ENCODE measurements around the gene TTC39B. TPM values are rescaled to one million over a fixed set of nuclear protein-coding genes. Genes with fewer than 3 reads are reported as not detected.

The TTC39B gene
- total RNA-seq (10 to 100 TPM in 1 of 2 donors, 1 to 10 TPM in 1; 2.4 to 11.7 TPM), polyA plus RNA-seq (1 to 10 TPM; 1.8 to 3.1 TPM)

GRCh38 chr9:15306757-15307522, at the start of gene TTC39B:
Gene TTC39B (minus strand): TSS chr9:15307216. CDS start chr9:15307125, 91 bp downstream.
- Histone ChIP-seq H3K9ac (ENCODE audit: low read depth in 1 of 2, low read length in 2 of 2) (peak within 1 kb of the TSS; percentile 69 to 73), H3K9me3 (ENCODE audit: control insufficient read depth in 4 of 4, low read length in 3 of 4) (no peaks in the 10 kb centered on the region), H3K27ac (ENCODE audit: low read depth in 1 of 2, low read length in 2 of 2) (peak within 1 kb of the TSS; percentile 62 to 84), H3K27me3 (ENCODE audit: control insufficient read depth in 4 of 4, insufficient read depth in 4 of 4, low read length in 3 of 4) (no peaks in the 10 kb centered on the region), H3K36me3 (ENCODE audit: control insufficient read depth in 4 of 4, insufficient read depth in 3 of 4, low read depth in 1 of 4, low read length in 3 of 4) (no peaks in the 10 kb centered on the region), H3K4me3 (ENCODE audit: low read depth in 1 of 3, low read length in 3 of 3) (peak within 1 kb of the TSS; percentile 88 to 97 (median 97)), H3K4me1 (ENCODE audit: control insufficient read depth in 4 of 4, insufficient read depth in 4 of 4, low read length in 3 of 4) (peaks cover 0 to 20% (median 14%) of the 10 kb centered on the region in 4 donors)
- WGBS, result under 1% methylated on average over 67 of the region's 67 CpGs
- TF ChIP-seq RAD21 (IDR thresholded peaks at IDR 0.05), result peak; percentile 42 to 60
- peak in 1 of 2 donors; percentile 19 for TF ChIP-seq RXRA (IDR thresholded peaks at IDR 0.05)
- peak; percentile 10 for TF ChIP-seq NR2F2 (IDR thresholded peaks at IDR 0.05)
- TF ChIP-seq HNF4A (conservative IDR thresholded peaks at IDR 0.05), result peak in 1 of 2 donors; percentile 8
- TF ChIP-seq JUND (IDR thresholded peaks at IDR 0.05), result no peak
- TF ChIP-seq TAF1 (conservative IDR thresholded peaks at IDR 0.05), result no peak
- TF ChIP-seq, protein P1, sequence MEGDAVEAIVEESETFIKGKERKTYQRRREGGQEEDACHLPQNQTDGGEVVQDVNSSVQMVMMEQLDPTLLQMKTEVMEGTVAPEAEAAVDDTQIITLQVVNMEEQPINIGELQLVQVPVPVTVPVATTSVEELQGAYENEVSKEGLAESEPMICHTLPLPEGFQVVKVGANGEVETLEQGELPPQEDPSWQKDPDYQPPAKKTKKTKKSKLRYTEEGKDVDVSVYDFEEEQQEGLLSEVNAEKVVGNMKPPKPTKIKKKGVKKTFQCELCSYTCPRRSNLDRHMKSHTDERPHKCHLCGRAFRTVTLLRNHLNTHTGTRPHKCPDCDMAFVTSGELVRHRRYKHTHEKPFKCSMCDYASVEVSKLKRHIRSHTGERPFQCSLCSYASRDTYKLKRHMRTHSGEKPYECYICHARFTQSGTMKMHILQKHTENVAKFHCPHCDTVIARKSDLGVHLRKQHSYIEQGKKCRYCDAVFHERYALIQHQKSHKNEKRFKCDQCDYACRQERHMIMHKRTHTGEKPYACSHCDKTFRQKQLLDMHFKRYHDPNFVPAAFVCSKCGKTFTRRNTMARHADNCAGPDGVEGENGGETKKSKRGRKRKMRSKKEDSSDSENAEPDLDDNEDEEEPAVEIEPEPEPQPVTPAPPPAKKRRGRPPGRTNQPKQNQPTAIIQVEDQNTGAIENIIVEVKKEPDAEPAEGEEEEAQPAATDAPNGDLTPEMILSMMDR (IDR thresholded peaks at IDR 0.05; ENCODE audit: low read depth, low read length, missing input control), result no peak
- TF ChIP-seq ZBTB33 (IDR thresholded peaks at IDR 0.05), result no peak
- TF ChIP-seq FOXA2 (IDR thresholded peaks at IDR 0.05), result no peak
- TF ChIP-seq, protein P2, sequence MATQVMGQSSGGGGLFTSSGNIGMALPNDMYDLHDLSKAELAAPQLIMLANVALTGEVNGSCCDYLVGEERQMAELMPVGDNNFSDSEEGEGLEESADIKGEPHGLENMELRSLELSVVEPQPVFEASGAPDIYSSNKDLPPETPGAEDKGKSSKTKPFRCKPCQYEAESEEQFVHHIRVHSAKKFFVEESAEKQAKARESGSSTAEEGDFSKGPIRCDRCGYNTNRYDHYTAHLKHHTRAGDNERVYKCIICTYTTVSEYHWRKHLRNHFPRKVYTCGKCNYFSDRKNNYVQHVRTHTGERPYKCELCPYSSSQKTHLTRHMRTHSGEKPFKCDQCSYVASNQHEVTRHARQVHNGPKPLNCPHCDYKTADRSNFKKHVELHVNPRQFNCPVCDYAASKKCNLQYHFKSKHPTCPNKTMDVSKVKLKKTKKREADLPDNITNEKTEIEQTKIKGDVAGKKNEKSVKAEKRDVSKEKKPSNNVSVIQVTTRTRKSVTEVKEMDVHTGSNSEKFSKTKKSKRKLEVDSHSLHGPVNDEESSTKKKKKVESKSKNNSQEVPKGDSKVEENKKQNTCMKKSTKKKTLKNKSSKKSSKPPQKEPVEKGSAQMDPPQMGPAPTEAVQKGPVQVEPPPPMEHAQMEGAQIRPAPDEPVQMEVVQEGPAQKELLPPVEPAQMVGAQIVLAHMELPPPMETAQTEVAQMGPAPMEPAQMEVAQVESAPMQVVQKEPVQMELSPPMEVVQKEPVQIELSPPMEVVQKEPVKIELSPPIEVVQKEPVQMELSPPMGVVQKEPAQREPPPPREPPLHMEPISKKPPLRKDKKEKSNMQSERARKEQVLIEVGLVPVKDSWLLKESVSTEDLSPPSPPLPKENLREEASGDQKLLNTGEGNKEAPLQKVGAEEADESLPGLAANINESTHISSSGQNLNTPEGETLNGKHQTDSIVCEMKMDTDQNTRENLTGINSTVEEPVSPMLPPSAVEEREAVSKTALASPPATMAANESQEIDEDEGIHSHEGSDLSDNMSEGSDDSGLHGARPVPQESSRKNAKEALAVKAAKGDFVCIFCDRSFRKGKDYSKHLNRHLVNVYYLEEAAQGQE (IDR thresholded peaks at IDR 0.05), result peak; percentile 65
- TF ChIP-seq, protein P3, sequence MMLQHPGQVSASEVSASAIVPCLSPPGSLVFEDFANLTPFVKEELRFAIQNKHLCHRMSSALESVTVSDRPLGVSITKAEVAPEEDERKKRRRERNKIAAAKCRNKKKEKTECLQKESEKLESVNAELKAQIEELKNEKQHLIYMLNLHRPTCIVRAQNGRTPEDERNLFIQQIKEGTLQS (IDR thresholded peaks at IDR 0.05), result no peak
- TF ChIP-seq SP1 (IDR thresholded peaks at IDR 0.05), result peak; percentile 71
- TF ChIP-seq GABPA (IDR thresholded peaks at IDR 0.05 in 1 of 2, conservative IDR thresholded peaks at IDR 0.05 in 1 of 2), result peak in 1 of 2 donors; percentile 67
- no peak for TF ChIP-seq FOXA1 (IDR thresholded peaks at IDR 0.05)
- peak; percentile 38 to 49 for TF ChIP-seq EGR1 (IDR thresholded peaks at IDR 0.05; ENCODE audit: low read depth in 2 of 2)
- TF ChIP-seq, protein P4, sequence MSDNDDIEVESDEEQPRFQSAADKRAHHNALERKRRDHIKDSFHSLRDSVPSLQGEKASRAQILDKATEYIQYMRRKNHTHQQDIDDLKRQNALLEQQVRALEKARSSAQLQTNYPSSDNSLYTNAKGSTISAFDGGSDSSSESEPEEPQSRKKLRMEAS (IDR thresholded peaks at IDR 0.05), result no peak
- peak; percentile 81 for TF ChIP-seq YY1 (IDR thresholded peaks at IDR 0.05)
- no peak for TF ChIP-seq HNF4G (IDR thresholded peaks at IDR 0.05)
- DNase-seq (ENCODE audit: low spot score), result peak; percentile 90
